Memory B cell (primary cell): ENCODE data around the gene MAPK11.

Experiments used
- ATAC-seq: fragments of 150-1000 bp; cut with Tn5 transposase; 2 replicates; pipeline ENCODE4 v1.10.0; 2021; ENCODE audit warnings: low read depth, mild to moderate bottlenecking, moderate library complexity
- DNase-seq, 2 donors: peaks; one replicate each; pipeline ENCODE4 v3.0.0; 2022; ENCODE audit warnings: low spot score in 2 of 2
- H3K27ac Mint-ChIP-seq: one replicate; pipeline ENCODE4 v1.8.0; 2022; ENCODE audit warnings: mild to moderate bottlenecking, moderate library complexity, mixed read lengths
- H3K27me3 Mint-ChIP-seq: one replicate; pipeline ENCODE4 v1.8.0; 2022; ENCODE audit warnings: mixed read lengths
- H3K36me3 Mint-ChIP-seq: one replicate; pipeline ENCODE4 v1.8.0; 2022; ENCODE audit warnings: mild to moderate bottlenecking, mixed read lengths
- H3K4me1 Mint-ChIP-seq: one replicate; pipeline ENCODE4 v1.8.0; 2022; ENCODE audit warnings: mixed read lengths
- H3K4me3 Mint-ChIP-seq: one replicate; pipeline ENCODE4 v1.8.0; 2022; ENCODE audit warnings: mild to moderate bottlenecking, moderate library complexity, mixed read lengths
- H3K9me3 Mint-ChIP-seq: one replicate; pipeline ENCODE4 v1.8.0; 2022; ENCODE audit warnings: mixed read lengths

Gene MAPK11

GRCh38 chr22:50220603-50221409 is 49.4 kb downstream of the MAPK11 start:
- no peaks in the 10 kb centered on the region for H3K27me3 Mint-ChIP-seq
- no peak for ATAC-seq
- H3K4me1 Mint-ChIP-seq: no peaks in the 10 kb centered on the region
- peak overlapping the region; percentile 17 for H3K27ac Mint-ChIP-seq
- H3K4me3 Mint-ChIP-seq: no peak overlapping the region
- H3K9me3 Mint-ChIP-seq: no peaks in the 10 kb centered on the region
- no peak for DNase-seq
- H3K36me3 Mint-ChIP-seq: peaks cover 15% of the 10 kb centered on the region

GRCh38 chr22:50219800-50220602 is 50.2 kb downstream of the MAPK11 start:
- no peaks in the 10 kb centered on the region for H3K27me3 Mint-ChIP-seq
- no peak for DNase-seq
- no peaks in the 10 kb centered on the region for H3K9me3 Mint-ChIP-seq
- peaks cover 18% of the 10 kb centered on the region for H3K36me3 Mint-ChIP-seq
- ATAC-seq: no peak
- H3K27ac Mint-ChIP-seq: no peak overlapping the region
- no peak overlapping the region for H3K4me3 Mint-ChIP-seq
- peaks cover 2% of the 10 kb centered on the region for H3K4me1 Mint-ChIP-seq

- H3K9me3 Mint-ChIP-seq: no peaks in the 10 kb centered on the region
- peaks cover 20% of the 10 kb centered on the region for H3K36me3 Mint-ChIP-seq
- ATAC-seq: peak; percentile 21
- DNase-seq: no peak
- H3K4me1 Mint-ChIP-seq: peaks cover 5% of the 10 kb centered on the region
- H3K27me3 Mint-ChIP-seq: no peaks in the 10 kb centered on the region
- no peak overlapping the region for H3K4me3 Mint-ChIP-seq
- no peak overlapping the region for H3K27ac Mint-ChIP-seq
Observed at GRCh38 chr22:50218996-50219727, 51.0 kb downstream of the MAPK11 start.

- peaks cover 19% of the 10 kb centered on the region for H3K36me3 Mint-ChIP-seq
- no peak for ATAC-seq
- no peaks in the 10 kb centered on the region for H3K27me3 Mint-ChIP-seq
- no peak overlapping the region for H3K4me3 Mint-ChIP-seq
- no peak overlapping the region for H3K27ac Mint-ChIP-seq
- H3K9me3 Mint-ChIP-seq: no peaks in the 10 kb centered on the region
- no peak for DNase-seq
- peaks cover 7% of the 10 kb centered on the region for H3K4me1 Mint-ChIP-seq
Observed at GRCh38 chr22:50218153-50218995, 51.8 kb downstream of the MAPK11 start.

GRCh38 chr22:50217543-50218152 is 52.5 kb downstream of the MAPK11 start:
- Mint-ChIP-seq H3K36me3 (peaks cover 20% of the 10 kb centered on the region), H3K27me3 (no peaks in the 10 kb centered on the region), H3K27ac (no peak overlapping the region), H3K4me3 (no peak overlapping the region), H3K4me1 (peaks cover 11% of the 10 kb centered on the region), H3K9me3 (no peaks in the 10 kb centered on the region)
- no peak for DNase-seq
- ATAC-seq: peak; percentile 20

GRCh38 chr22:50216684-50217520 is 53.3 kb downstream of the MAPK11 start:
- Mint-ChIP-seq H3K27me3 (no peaks in the 10 kb centered on the region), H3K4me1 (peaks cover 13% of the 10 kb centered on the region), H3K4me3 (no peak overlapping the region), H3K9me3 (no peaks in the 10 kb centered on the region), H3K36me3 (peaks cover 20% of the 10 kb centered on the region), H3K27ac (no peak overlapping the region)
- ATAC-seq (no peak), DNase-seq (no peak)

GRCh38 chr22:50216055-50216683 is 54.0 kb downstream of the MAPK11 start:
- Mint-ChIP-seq H3K4me1 (peaks cover 13% of the 10 kb centered on the region), H3K9me3 (no peaks in the 10 kb centered on the region), H3K27ac (peak overlapping the region; percentile 45), H3K36me3 (peaks cover 20% of the 10 kb centered on the region), H3K4me3 (no peak overlapping the region), H3K27me3 (no peaks in the 10 kb centered on the region)
- ATAC-seq (no peak), DNase-seq (no peak)

GRCh38 chr22:50215297-50216054 is 54.7 kb downstream of the MAPK11 start:
- no peaks in the 10 kb centered on the region for H3K9me3 Mint-ChIP-seq
- DNase-seq (no peak), ATAC-seq (no peak)
- H3K4me3 Mint-ChIP-seq: no peak overlapping the region
- H3K27me3 Mint-ChIP-seq: no peaks in the 10 kb centered on the region
- H3K27ac Mint-ChIP-seq: peak overlapping the region; percentile 45
- peaks cover 13% of the 10 kb centered on the region for H3K4me1 Mint-ChIP-seq
- peaks cover 20% of the 10 kb centered on the region for H3K36me3 Mint-ChIP-seq
